IMR-90 (cell line): ENCODE results near the gene KPRP. TPM values are rescaled to one million over a fixed set of nuclear protein-coding genes. Genes with fewer than 3 reads are reported as not detected.

ENCODE experiments used
- ATAC-seq: fragments of 200-7000 bp; cut with Tn5 transposase; 2 replicates; pipeline ENCODE4 v1.9.1; 2020; ENCODE audit warnings: low read depth, mild to moderate bottlenecking, moderate library complexity
- BruUV-seq: library from RNA; stranded (reverse); fragments of 400-500 nt; replicated peaks from 2 replicates; lab custom pipeline; 2021; lab: Mats Ljungman, UMichigan
- CTCF ChIA-PET: fragments of 300-600 bp; formaldehyde crosslinking; extraction: SDS; loops from one replicate; lab custom pipeline; 2021; ENCODE audit warnings: antibody characterized with exemption; lab: Yijun Ruan, JAX
- POLR2A ChIA-PET: fragments of 300-600 bp; sonication (Branson Sonifier 250); formaldehyde crosslinking; loops from one replicate; lab custom pipeline; 2022; ENCODE audit warnings: antibody characterized with exemption; ENCODE audit not compliant: unreplicated experiment; lab: Charles Lee
- DNase-seq: peaks from one replicate; pipeline ENCODE4 v3.0.0; 2013
- H2AFZ ChIP-seq: replicated peaks from 2 replicates; pipeline ENCODE3; 2013; ENCODE audit warnings: low read length, mild to moderate bottlenecking; ENCODE audit not compliant: poor library complexity
- H2AK5ac ChIP-seq: 2 replicates; pipeline ENCODE4 v1.6.1; 2013; ENCODE audit warnings: low read depth, low read length, inconsistent platforms
- H2AK9ac ChIP-seq: replicated peaks from 2 replicates; pipeline ENCODE3; 2013; ENCODE audit warnings: mild to moderate bottlenecking, low read depth, low read length, moderate library complexity; ENCODE audit not compliant: poor library complexity
- H2BK120ac ChIP-seq: 2 replicates; pipeline ENCODE4 v1.6.1; 2013; ENCODE audit warnings: low read depth, low read length, inconsistent platforms
- H2BK15ac ChIP-seq: 3 replicates; pipeline ENCODE4 v1.6.1; 2013; ENCODE audit warnings: low read depth, low read length, inconsistent platforms
- H2BK20ac ChIP-seq: 2 replicates; pipeline ENCODE4 v1.6.1; 2013; ENCODE audit warnings: low read depth, mild to moderate bottlenecking, inconsistent platforms, low read length, moderate library complexity
- H2BK5ac ChIP-seq: 2 replicates; pipeline ENCODE4 v1.6.1; 2013; ENCODE audit warnings: mild to moderate bottlenecking, low read depth, low read length, inconsistent platforms; ENCODE audit not compliant: poor library complexity, severe bottlenecking
- H3K14ac ChIP-seq: replicated peaks from 2 replicates; pipeline ENCODE4 v1.6.1; 2013; ENCODE audit warnings: low read depth, low read length, inconsistent platforms
- H3K18ac ChIP-seq: 2 replicates; pipeline ENCODE4 v1.6.1; 2013; ENCODE audit warnings: low read depth, low read length, control low read depth
- H3K23ac ChIP-seq: 2 replicates; pipeline ENCODE4 v1.6.1; 2013; ENCODE audit warnings: low read depth, low read length, inconsistent platforms
- H3K27ac ChIP-seq: 2 replicates; pipeline ENCODE4 v1.5.1; 2013; ENCODE audit warnings: mild to moderate bottlenecking, control low read depth, low read length; ENCODE audit not compliant: insufficient read depth
- H3K27me3 ChIP-seq: 2 replicates; pipeline ENCODE4 v1.6.1; 2013; ENCODE audit warnings: low read length; ENCODE audit not compliant: control insufficient read depth, insufficient read depth
- H3K36me3 ChIP-seq: 2 replicates; pipeline ENCODE4 v1.6.1; 2013; ENCODE audit warnings: low read length, mixed read lengths; ENCODE audit not compliant: control insufficient read depth, insufficient read depth
- H3K4ac ChIP-seq: 2 replicates; pipeline ENCODE4 v1.6.1; 2013; ENCODE audit warnings: low read depth, low read length, inconsistent platforms
- H3K4me1 ChIP-seq: 2 replicates; pipeline ENCODE4 v1.6.1; 2013; ENCODE audit warnings: low read length, mixed read lengths; ENCODE audit not compliant: control insufficient read depth, insufficient read depth
- H3K4me2 ChIP-seq: 2 replicates; pipeline ENCODE4 v1.6.1; 2013; ENCODE audit warnings: low read depth, mild to moderate bottlenecking, control low read depth, low read length, moderate library complexity
- H3K4me3 ChIP-seq: 2 replicates; pipeline ENCODE4 v1.5.1; 2013; ENCODE audit warnings: low read depth, mild to moderate bottlenecking, control low read depth, low read length, moderate library complexity; ENCODE audit not compliant: insufficient read depth
- H3K56ac ChIP-seq: 2 replicates; pipeline ENCODE4 v1.6.1; 2013; ENCODE audit warnings: low read length, inconsistent platforms; ENCODE audit not compliant: insufficient read depth; ENCODE audit errors: extremely low read depth
- H3K79me1 ChIP-seq, 2 experiments: 2 replicates each; pipeline ENCODE4 v1.6.1; 2013; ENCODE audit warnings: low read length in 2 of 2, inconsistent platforms in 1 of 2, low read depth in 1 of 2
- H3K9ac ChIP-seq: 2 replicates; pipeline ENCODE4 v1.6.1; 2013; ENCODE audit warnings: low read depth, low read length, control low read depth
- H3K9me1 ChIP-seq: 2 replicates; pipeline ENCODE4 v1.6.1; 2013; ENCODE audit warnings: low read length, inconsistent platforms; ENCODE audit not compliant: insufficient read depth
- H3K9me3 ChIP-seq: 2 replicates; pipeline ENCODE4 v1.6.1; 2013; ENCODE audit warnings: low read length; ENCODE audit not compliant: control insufficient read depth, insufficient read depth
- H4K20me1 ChIP-seq: 2 replicates; pipeline ENCODE4 v1.6.1; 2013; ENCODE audit warnings: low read length, inconsistent platforms; ENCODE audit not compliant: insufficient read depth
- H4K5ac ChIP-seq: 2 replicates; pipeline ENCODE4 v1.6.1; 2013; ENCODE audit warnings: mild to moderate bottlenecking, low read depth, low read length, control low read depth
- H4K8ac ChIP-seq, 2 experiments: 2 replicates each; pipeline ENCODE4 v1.6.1; 2013; ENCODE audit warnings: low read depth in 2 of 2, low read length in 2 of 2, control low read depth in 1 of 2, inconsistent platforms in 1 of 2
- H4K91ac ChIP-seq: 2 replicates; pipeline ENCODE4 v1.6.1; 2013; ENCODE audit warnings: low read depth, low read length, inconsistent platforms; ENCODE audit not compliant: insufficient read depth
- FOS ChIP-seq: fragments of 150-350 bp; IDR thresholded peaks from 2 replicates; pipeline ENCODE4 v1.6.1; 2016; ENCODE audit warnings: low read depth, low read length
- MAZ ChIP-seq: IDR thresholded peaks from 2 replicates; pipeline ENCODE4 v1.6.1; 2012; ENCODE audit warnings: low read depth, mild to moderate bottlenecking, low read length, improper control_type of control experiment, moderate library complexity, borderline replicate concordance
- MXI1 ChIP-seq: IDR thresholded peaks from 2 replicates; pipeline ENCODE4 v1.6.1; 2012; ENCODE audit warnings: low read depth, mild to moderate bottlenecking, low read length, moderate library complexity, borderline replicate concordance
- RAD21 ChIP-seq: IDR thresholded peaks from 2 replicates; pipeline ENCODE4 v1.6.1; 2012; ENCODE audit warnings: low read length, improper control_type of control experiment
- RCOR1 ChIP-seq: IDR thresholded peaks from 2 replicates; pipeline ENCODE4 v1.6.1; 2012; ENCODE audit warnings: mild to moderate bottlenecking, low read length, improper control_type of control experiment; ENCODE audit not compliant: insufficient replicate concordance
- WGBS, 2 experiments: methylation state at CpG; one replicate each; pipeline versions ENCODE4 v1.1.5 to v1.1.7; 2013; ENCODE audit warnings: missing lambda C conversion rate in 2 of 2; ENCODE audit not compliant: insufficient read length in 1 of 2; ENCODE audit errors: extremely low coverage in 2 of 2; 5-methylcytosine and 5-hydroxymethylcytosine counted together
- dilution Hi-C: fragments of 300-500 bp; cut with HindIII; formaldehyde crosslinking; loops from one replicate; pipeline ENCODE4 v1.14.3; 2018; ENCODE audit warnings: low sequenced_read_pairs; ENCODE audit not compliant: unreplicated experiment
- in situ Hi-C: fragments of 300-500 bp; cut with MboI; formaldehyde crosslinking; loops from 3 replicates; pipeline ENCODE4 v1.14.3; 2019; ENCODE audit warnings: low sequenced_read_pairs, inconsistent platforms, mixed read lengths
- intact Hi-C: fragments of 100-400 bp; cut with micrococcal nuclease; formaldehyde crosslinking; loops from 2 replicates; pipeline ENCODE4 v1.10.0; 2022
- polyA plus RNA-seq, 3 experiments: library from polyadenylated mRNA; depleted of rRNA; stranded (reverse); fragments of >200 nt; gene quantifications; 2 replicates each; pipeline ENCODE4 v1.2.3, GENCODE V29; 2012; ENCODE audit warnings: low replicate concordance in 1 of 3
- total RNA-seq: library from RNA; depleted of rRNA; stranded (reverse); fragments of >200 nt; gene quantifications from 2 replicates; pipeline ENCODE4 v1.2.3, GENCODE V29; 2012

Gene KPRP
- total and polyA plus RNA-seq, 2 of the 4 experiments (the other 2 are of a cell fraction), result not detected

- ChIA-PET POLR2A (no interaction called here), CTCF (no interaction called here)
- Histone ChIP-seq H4K8ac (no peak overlapping the region), H3K23ac (no peak overlapping the region), H2BK5ac (no peak overlapping the region), H3K18ac (no peak overlapping the region), H2AK9ac (no peak overlapping the region), H3K9ac (no peak overlapping the region), H3K27me3 (no peaks in the 10 kb centered on the region), H3K36me3 (no peaks in the 10 kb centered on the region), H3K14ac (no peak overlapping the region), H3K27ac (no peak overlapping the region), H4K91ac (no peak overlapping the region), H3K56ac (no peak overlapping the region), H2AFZ (no peak overlapping the region), H2BK20ac (no peak overlapping the region), H2AK5ac (no peak overlapping the region), H4K5ac (no peak overlapping the region), H3K79me1 (no peaks in the 10 kb centered on the region), H3K4me3 (no peak overlapping the region), H2BK120ac (no peak overlapping the region), H2BK15ac (no peak overlapping the region), H3K9me1 (no peaks in the 10 kb centered on the region), H3K4me2 (no peak overlapping the region), H3K9me3 (no peaks in the 10 kb centered on the region; the same call in 1 of the 2 replicates), H4K20me1 (no peaks in the 10 kb centered on the region), H3K4me1 (no peaks in the 10 kb centered on the region), H3K4ac (no peak overlapping the region)
- TF ChIP-seq MAZ (no peak), RAD21 (no peak), MXI1 (no peak), RCOR1 (no peak), FOS (no peak)
- dilution Hi-C loops (no loop called here), in situ Hi-C loops (no loop called here), intact Hi-C loops (no loop called here)
- DNase-seq (no peak), ATAC-seq (no peak)
- no CpG with 5 or more reads among the region's 3 CpGs for WGBS, 2 experiments
- BruUV-seq, result no TSS peak
These were observed 3.9 kb downstream of the KPRP start for GRCh38 chr1:152761609-152762213.
